HepG2 (cell line): ENCODE measurements around the gene UBL5. TPM values are rescaled to one million over a fixed set of nuclear protein-coding genes. Genes with fewer than 3 reads are reported as not detected.
A peak's percentile ranks its signal among the peaks of the same experiment; 100 is the strongest.

Experiments used
- AGO1 ChIP-seq: fragments of 200-400 bp; formaldehyde crosslinking; IDR thresholded peaks from 2 replicates; pipeline ENCODE4 v1.6.1; 2017; ENCODE audit warnings: mild to moderate bottlenecking, low read depth, low read length, moderate library complexity; ENCODE audit not compliant: poor library complexity, severe bottlenecking
- ARNT ChIP-seq: fragments of 450-650 bp; IDR thresholded peaks from 2 replicates; pipeline ENCODE4 v1.6.1; 2017
- HOXA9 ChIP-seq: sonication (generic); formaldehyde crosslinking; IDR thresholded peaks from 2 replicates; pipeline ENCODE4 v1.8.1; 2022; ENCODE audit warnings: missing genetic modification reagents, mild to moderate bottlenecking, moderate library complexity, borderline replicate concordance
- JUNB ChIP-seq: sonication (generic); formaldehyde crosslinking; IDR thresholded peaks from 2 replicates; pipeline ENCODE4 v1.8.0; 2022; ENCODE audit warnings: missing genetic modification reagents, mild to moderate bottlenecking, borderline replicate concordance
- KDM6A ChIP-seq: IDR thresholded peaks from 2 replicates; pipeline ENCODE4 v1.6.1; 2016; ENCODE audit warnings: low read depth
- MEIS1 ChIP-seq: sonication (generic); formaldehyde crosslinking; IDR thresholded peaks from 2 replicates; pipeline ENCODE4 v1.9.0; 2021; ENCODE audit warnings: mild to moderate bottlenecking, missing genetic modification reagents, moderate library complexity, borderline replicate concordance
- MIXL1 ChIP-seq: IDR thresholded peaks from 2 replicates; pipeline ENCODE4 v1.6.1; 2016
- RAD21 ChIP-seq: fragments of 450-650 bp; formaldehyde crosslinking; IDR thresholded peaks from 2 replicates; pipeline ENCODE4 v1.5.0; 2020; ENCODE audit warnings: mild to moderate bottlenecking
- SNRNP70 ChIP-seq: fragments of 200-400 bp; formaldehyde crosslinking; IDR thresholded peaks from 2 replicates; pipeline ENCODE4 v1.6.1; 2017; ENCODE audit warnings: mild to moderate bottlenecking, low read depth, low read length, moderate library complexity
- SSRP1 ChIP-seq: IDR thresholded peaks from 2 replicates; pipeline ENCODE4 v1.6.1; 2016; ENCODE audit warnings: control low read depth
- TCF7 ChIP-seq: sonication (generic); IDR thresholded peaks from 2 replicates; pipeline ENCODE4 v1.6.1; 2016; ENCODE audit warnings: antibody characterized with exemption, low read depth
- ZNF230 ChIP-seq: sonication (generic); formaldehyde crosslinking; IDR thresholded peaks from 2 replicates; pipeline ENCODE4 v1.4.0; 2020; ENCODE audit warnings: mild to moderate bottlenecking, missing genetic modification reagents
- ZNF317 ChIP-seq: sonication (generic); formaldehyde crosslinking; IDR thresholded peaks from 2 replicates; pipeline ENCODE4 v1.5.0; 2020; ENCODE audit warnings: mild to moderate bottlenecking, missing genetic modification reagents
- ZNF326 ChIP-seq: sonication (generic); formaldehyde crosslinking; IDR thresholded peaks from 2 replicates; pipeline ENCODE4 v1.4.0; 2020; ENCODE audit warnings: missing genetic modification reagents, borderline replicate concordance
- ZNF343 ChIP-seq: sonication (generic); formaldehyde crosslinking; IDR thresholded peaks from 2 replicates; pipeline ENCODE4 v1.4.0; 2020; ENCODE audit warnings: mild to moderate bottlenecking, missing genetic modification reagents
- ZNF44 ChIP-seq: sonication (generic); formaldehyde crosslinking; IDR thresholded peaks from 2 replicates; pipeline ENCODE4 v1.5.1; 2020; ENCODE audit warnings: mild to moderate bottlenecking, missing genetic modification reagents
- ZNF569 ChIP-seq: sonication (generic); formaldehyde crosslinking; IDR thresholded peaks from 2 replicates; pipeline ENCODE4 v1.5.0; 2020; ENCODE audit warnings: mild to moderate bottlenecking, missing genetic modification reagents, moderate library complexity, borderline replicate concordance
- polyA plus RNA-seq, 8 experiments: library from polyadenylated mRNA; depleted of rRNA in 3 of 8; stranded (reverse) in 7 of 8; unstranded in 1 of 8; fragments of >200 nt; fragmentation: Illumina TruSeq in 4 of 8; extraction: Trizol in 4 of 8; gene quantifications; 2 replicates each; pipeline versions ENCODE4 v1.2.1 to v1.2.3, GENCODE V29; 2011 to 2016; ENCODE audit warnings: low read depth in 4 of 8, missing spikeins in 1 of 8, mixed read lengths in 1 of 8; ENCODE audit not compliant: insufficient read depth in 1 of 8
- total RNA-seq, 5 experiments: library from RNA; depleted of rRNA; stranded (reverse); fragments of >200 nt; fragmentation: Illumina TruSeq; extraction: Trizol; gene quantifications; 2 replicates each; pipeline ENCODE4 v1.2.3, GENCODE V29; 2016; ENCODE audit warnings: low read depth in 1 of 5
- TF ChIP-seq, protein P1 (sequence below): sonication (generic); formaldehyde crosslinking; IDR thresholded peaks from 2 replicates; pipeline ENCODE4 v1.4.0; 2020; ENCODE audit warnings: mild to moderate bottlenecking, low read depth, missing genetic modification reagents
- TF ChIP-seq, protein P2 (sequence below): sonication (generic); formaldehyde crosslinking; IDR thresholded peaks from 2 replicates; pipeline ENCODE4 v1.4.0; 2020; ENCODE audit warnings: missing genetic modification reagents
- TF ChIP-seq, protein P3 (sequence below): sonication (generic); formaldehyde crosslinking; IDR thresholded peaks from 2 replicates; pipeline ENCODE4 v1.4.0; 2020; ENCODE audit warnings: missing genetic modification reagents
- TF ChIP-seq, protein P4 (sequence below), 2 experiments: sonication (generic) in 1 of 2; formaldehyde crosslinking in 1 of 2; IDR thresholded peaks; 2 replicates each; pipeline versions ENCODE4 v1.4.0 to v1.6.1; 2016 to 2020; ENCODE audit warnings: borderline replicate concordance in 1 of 2, low read depth in 1 of 2, mild to moderate bottlenecking in 1 of 2, missing genetic modification reagents in 1 of 2

UBL5 gene
- total and polyA plus RNA-seq, 2 of the 13 experiments (the other 11 are each of a cell fraction or from before 2014, with no cell fraction given), result 373 to 487 TPM

DNA sequence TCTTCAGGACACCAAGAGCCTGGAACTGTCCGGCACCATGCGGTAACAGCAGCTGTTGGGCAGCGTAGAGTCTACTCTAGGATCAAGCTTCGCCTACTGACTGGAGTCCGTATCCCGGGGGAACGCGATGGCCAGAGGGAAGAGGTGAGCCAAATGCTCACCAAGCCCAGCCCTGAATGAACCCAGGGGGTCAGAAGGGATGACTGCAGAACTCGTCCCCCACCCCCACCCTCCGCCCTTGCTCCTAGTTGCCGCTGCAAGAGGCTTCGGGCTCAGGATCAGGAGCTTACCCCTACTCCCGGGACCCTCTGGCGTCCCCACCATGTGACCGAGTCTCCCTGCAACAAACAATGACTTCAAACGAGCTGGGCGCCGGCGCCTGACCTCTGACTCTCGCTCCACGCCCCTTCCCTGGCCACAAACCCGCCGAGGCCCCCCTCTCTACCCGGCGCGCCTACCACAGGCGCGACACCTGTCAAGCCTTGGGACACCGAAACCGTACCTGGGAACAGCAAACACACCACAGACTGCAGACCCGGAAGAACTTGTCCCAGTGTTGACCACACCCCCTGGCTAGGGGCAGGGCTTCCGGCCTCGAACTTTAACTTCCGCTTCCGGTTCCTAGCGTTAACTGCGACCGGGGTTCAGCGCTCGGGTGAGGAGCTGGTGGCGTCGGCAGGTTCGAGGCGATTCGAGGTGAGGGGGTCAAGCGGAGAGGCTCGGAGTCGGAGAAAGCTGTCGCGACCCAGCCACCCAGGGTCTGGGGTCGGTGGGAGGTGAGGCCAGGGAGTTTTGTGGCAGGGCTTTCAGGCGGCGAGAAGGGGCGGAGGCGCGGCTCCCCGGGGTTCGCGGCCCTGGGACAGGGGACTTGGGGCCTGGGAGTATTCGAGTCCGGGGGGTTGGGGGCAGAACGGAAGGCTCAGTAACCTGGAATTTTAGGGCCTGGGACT, at the start of gene UBL5 (continued):
- TF ChIP-seq ZNF569 (CRISPR knock-in tag) (no peak), KDM6A (CRISPR knock-in tag) (no peak), JUNB (no peak), SSRP1 (CRISPR knock-in tag) (no peak), ARNT (no peak), ZNF317 (CRISPR knock-in tag) (no peak), MIXL1 (CRISPR knock-in tag) (peak; percentile 68; the same call in 1 of the 2 replicates), ZNF343 (CRISPR knock-in tag) (0 out of 2 replicates have a peak, but pooled peaks have one; percentile 25), ZNF230 (CRISPR knock-in tag) (peak; percentile 58; the same call in 1 of the 2 replicates), AGO1 (no peak), ZNF326 (CRISPR knock-in tag) (no peak), RAD21 (CRISPR knock-in tag) (no peak), TCF7 (peak; percentile 24; the same call in 1 of the 2 replicates), ZNF44 (no peak), HOXA9 (CRISPR knock-in tag) (no peak), MEIS1 (CRISPR knock-in tag) (0 out of 2 replicates have a peak, but pooled peaks have one; percentile 35), SNRNP70 (no peak)
- TF ChIP-seq, protein P1, sequence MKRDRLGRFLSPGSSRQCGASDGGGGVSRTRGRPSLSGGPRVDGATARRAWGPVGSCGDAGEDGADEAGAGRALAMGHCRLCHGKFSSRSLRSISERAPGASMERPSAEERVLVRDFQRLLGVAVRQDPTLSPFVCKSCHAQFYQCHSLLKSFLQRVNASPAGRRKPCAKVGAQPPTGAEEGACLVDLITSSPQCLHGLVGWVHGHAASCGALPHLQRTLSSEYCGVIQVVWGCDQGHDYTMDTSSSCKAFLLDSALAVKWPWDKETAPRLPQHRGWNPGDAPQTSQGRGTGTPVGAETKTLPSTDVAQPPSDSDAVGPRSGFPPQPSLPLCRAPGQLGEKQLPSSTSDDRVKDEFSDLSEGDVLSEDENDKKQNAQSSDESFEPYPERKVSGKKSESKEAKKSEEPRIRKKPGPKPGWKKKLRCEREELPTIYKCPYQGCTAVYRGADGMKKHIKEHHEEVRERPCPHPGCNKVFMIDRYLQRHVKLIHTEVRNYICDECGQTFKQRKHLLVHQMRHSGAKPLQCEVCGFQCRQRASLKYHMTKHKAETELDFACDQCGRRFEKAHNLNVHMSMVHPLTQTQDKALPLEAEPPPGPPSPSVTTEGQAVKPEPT, result no peak; the same call in 1 of the 2 replicates
- TF ChIP-seq, protein P2, sequence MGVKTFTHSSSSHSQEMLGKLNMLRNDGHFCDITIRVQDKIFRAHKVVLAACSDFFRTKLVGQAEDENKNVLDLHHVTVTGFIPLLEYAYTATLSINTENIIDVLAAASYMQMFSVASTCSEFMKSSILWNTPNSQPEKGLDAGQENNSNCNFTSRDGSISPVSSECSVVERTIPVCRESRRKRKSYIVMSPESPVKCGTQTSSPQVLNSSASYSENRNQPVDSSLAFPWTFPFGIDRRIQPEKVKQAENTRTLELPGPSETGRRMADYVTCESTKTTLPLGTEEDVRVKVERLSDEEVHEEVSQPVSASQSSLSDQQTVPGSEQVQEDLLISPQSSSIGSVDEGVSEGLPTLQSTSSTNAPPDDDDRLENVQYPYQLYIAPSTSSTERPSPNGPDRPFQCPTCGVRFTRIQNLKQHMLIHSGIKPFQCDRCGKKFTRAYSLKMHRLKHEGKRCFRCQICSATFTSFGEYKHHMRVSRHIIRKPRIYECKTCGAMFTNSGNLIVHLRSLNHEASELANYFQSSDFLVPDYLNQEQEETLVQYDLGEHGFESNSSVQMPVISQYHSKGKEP, result 0 out of 2 replicates have a peak, but pooled peaks have one; percentile 70
- TF ChIP-seq, protein P3, sequence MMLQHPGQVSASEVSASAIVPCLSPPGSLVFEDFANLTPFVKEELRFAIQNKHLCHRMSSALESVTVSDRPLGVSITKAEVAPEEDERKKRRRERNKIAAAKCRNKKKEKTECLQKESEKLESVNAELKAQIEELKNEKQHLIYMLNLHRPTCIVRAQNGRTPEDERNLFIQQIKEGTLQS (CRISPR knock-in tag), result 0 out of 2 replicates have a peak, but pooled peaks have one; percentile 28
- TF ChIP-seq, protein P4, sequence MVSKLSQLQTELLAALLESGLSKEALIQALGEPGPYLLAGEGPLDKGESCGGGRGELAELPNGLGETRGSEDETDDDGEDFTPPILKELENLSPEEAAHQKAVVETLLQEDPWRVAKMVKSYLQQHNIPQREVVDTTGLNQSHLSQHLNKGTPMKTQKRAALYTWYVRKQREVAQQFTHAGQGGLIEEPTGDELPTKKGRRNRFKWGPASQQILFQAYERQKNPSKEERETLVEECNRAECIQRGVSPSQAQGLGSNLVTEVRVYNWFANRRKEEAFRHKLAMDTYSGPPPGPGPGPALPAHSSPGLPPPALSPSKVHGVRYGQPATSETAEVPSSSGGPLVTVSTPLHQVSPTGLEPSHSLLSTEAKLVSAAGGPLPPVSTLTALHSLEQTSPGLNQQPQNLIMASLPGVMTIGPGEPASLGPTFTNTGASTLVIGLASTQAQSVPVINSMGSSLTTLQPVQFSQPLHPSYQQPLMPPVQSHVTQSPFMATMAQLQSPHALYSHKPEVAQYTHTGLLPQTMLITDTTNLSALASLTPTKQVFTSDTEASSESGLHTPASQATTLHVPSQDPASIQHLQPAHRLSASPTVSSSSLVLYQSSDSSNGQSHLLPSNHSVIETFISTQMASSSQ (IDR thresholded peaks at IDR 0.05; ENCODE audit: low read depth), result no peak
- TF ChIP-seq, protein P4 (CRISPR knock-in tag; IDR thresholded peaks at IDR 0.05; ENCODE audit: borderline replicate concordance), result no peak; the same call in 1 of the 2 replicates
